ENCODE results near the gene SLC7A14.

The SLC7A14 gene

DNA sequence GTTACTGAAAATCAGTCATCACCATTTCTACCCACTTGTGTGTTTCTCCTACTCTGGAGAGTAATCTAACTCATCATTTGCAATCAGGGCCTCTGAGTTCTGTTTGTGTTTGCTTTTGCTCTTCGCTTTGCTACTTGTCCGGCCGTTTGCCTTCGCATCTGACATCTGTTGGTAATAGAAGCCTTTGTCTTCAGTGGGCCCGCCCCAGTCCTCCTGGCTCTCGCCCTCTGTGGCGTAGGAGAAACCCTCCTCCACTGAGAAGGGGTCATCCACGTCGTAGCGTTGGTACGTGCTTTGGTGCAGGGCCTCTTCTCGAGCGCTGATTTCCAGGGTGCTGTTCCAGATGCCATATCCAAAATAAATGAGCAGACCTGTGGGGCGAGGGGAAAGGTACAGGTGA is 118.9 kb downstream of the SLC7A14 start:
- WGBS (ENCODE audit: insufficient coverage) = 80% methylated on average over 14 of the region's 14 CpGs
- Histone ChIP-seq H3K27ac (ENCODE audit: insufficient read depth in 1 of 2, low read depth in 1 of 2, low read length in 2 of 2, poor library complexity in 1 of 2, severe bottlenecking in 2 of 2) (no peak overlapping the region), H3K4me1 (ENCODE audit: control extremely low read depth in 1 of 4, control insufficient read depth in 4 of 4, insufficient read depth in 4 of 4, low read length in 3 of 4) (no peaks in the 10 kb centered on the region), H3K27me3 (replicated peaks in 2 of 5; ENCODE audit: control insufficient read depth in 4 of 5, insufficient read depth in 5 of 5, low read length in 4 of 5) (peaks cover 0 to 41% (median 11%) of the 10 kb centered on the region in 5 experiments), H3K9me3 (ENCODE audit: control extremely low read depth in 1 of 5, control insufficient read depth in 4 of 5, insufficient read depth in 2 of 5, low read depth in 1 of 5, low read length in 4 of 5) (no peaks in the 10 kb centered on the region), H3K4me3 (ENCODE audit: control insufficient read depth in 1 of 7, extremely low read depth in 1 of 7, insufficient read depth in 4 of 7, low read depth in 2 of 7, low read length in 6 of 7) (no peak overlapping the region), H3K36me3 (ENCODE audit: control insufficient read depth in 4 of 4, insufficient read depth in 4 of 4, low read length in 3 of 4) (no peaks in the 10 kb centered on the region)
- CTCF ChIA-PET = no interaction called here
- no peak for DNase-seq
- POLR2A ChIA-PET = no interaction called here

- CTCF ChIA-PET = interaction anchor here (1.3 kb wide), 1 partner anchor 9 kb away, joined by 4 read pairs; no protein-coding TSS in a partner anchor
- WGBS (ENCODE audit: insufficient coverage) = 0% methylated on average over 1 of the region's 3 CpGs
Measured at GRCh38 chr3:170465955-170466354, 119.9 kb downstream of the SLC7A14 start.

GRCh38 chr3:170463011-170463410 is 122.9 kb downstream of the SLC7A14 start:
- Histone ChIP-seq H3K4me3 (ENCODE audit: control insufficient read depth in 1 of 7, extremely low read depth in 1 of 7, insufficient read depth in 4 of 7, low read depth in 2 of 7, low read length in 6 of 7) (no peak overlapping the region), H3K27me3 (replicated peaks in 2 of 5; ENCODE audit: control insufficient read depth in 4 of 5, insufficient read depth in 5 of 5, low read length in 4 of 5) (peaks cover 0 to 17% (median 11%) of the 10 kb centered on the region in 5 experiments), H3K9me3 (ENCODE audit: control extremely low read depth in 1 of 5, control insufficient read depth in 4 of 5, insufficient read depth in 2 of 5, low read depth in 1 of 5, low read length in 4 of 5) (no peaks in the 10 kb centered on the region), H3K27ac (ENCODE audit: insufficient read depth in 1 of 2, low read depth in 1 of 2, low read length in 2 of 2, poor library complexity in 1 of 2, severe bottlenecking in 2 of 2) (no peak overlapping the region), H3K36me3 (ENCODE audit: control insufficient read depth in 4 of 4, insufficient read depth in 4 of 4, low read length in 3 of 4) (no peaks in the 10 kb centered on the region), H3K4me1 (ENCODE audit: control extremely low read depth in 1 of 4, control insufficient read depth in 4 of 4, insufficient read depth in 4 of 4, low read length in 3 of 4) (no peaks in the 10 kb centered on the region)
- ChIA-PET CTCF (no interaction called here), POLR2A (no interaction called here)
- no peak for DNase-seq
- WGBS (ENCODE audit: insufficient coverage) = 80% methylated on average over 2 of the region's 4 CpGs

More at GRCh38 chr3:170465955-170466354, 119.9 kb downstream of the SLC7A14 start:
- Histone ChIP-seq H3K36me3 (ENCODE audit: control insufficient read depth in 4 of 4, insufficient read depth in 4 of 4, low read length in 3 of 4) (no peaks in the 10 kb centered on the region), H3K4me1 (ENCODE audit: control extremely low read depth in 1 of 4, control insufficient read depth in 4 of 4, insufficient read depth in 4 of 4, low read length in 3 of 4) (no peaks in the 10 kb centered on the region), H3K27ac (ENCODE audit: insufficient read depth in 1 of 2, low read depth in 1 of 2, low read length in 2 of 2, poor library complexity in 1 of 2, severe bottlenecking in 2 of 2) (no peak overlapping the region), H3K4me3 (ENCODE audit: control insufficient read depth in 1 of 7, extremely low read depth in 1 of 7, insufficient read depth in 4 of 7, low read depth in 2 of 7, low read length in 6 of 7) (no peak overlapping the region), H3K9me3 (ENCODE audit: control extremely low read depth in 1 of 5, control insufficient read depth in 4 of 5, insufficient read depth in 2 of 5, low read depth in 1 of 5, low read length in 4 of 5) (no peaks in the 10 kb centered on the region), H3K27me3 (replicated peaks in 2 of 5; ENCODE audit: control insufficient read depth in 4 of 5, insufficient read depth in 5 of 5, low read length in 4 of 5) (peaks cover 0 to 35% (median 11%) of the 10 kb centered on the region in 5 experiments)
- POLR2A ChIA-PET = interaction anchor here (0.5 kb wide), 1 partner anchor 123 kb away, joined by 3 read pairs; no protein-coding TSS in a partner anchor
- no peak for DNase-seq

DNA sequence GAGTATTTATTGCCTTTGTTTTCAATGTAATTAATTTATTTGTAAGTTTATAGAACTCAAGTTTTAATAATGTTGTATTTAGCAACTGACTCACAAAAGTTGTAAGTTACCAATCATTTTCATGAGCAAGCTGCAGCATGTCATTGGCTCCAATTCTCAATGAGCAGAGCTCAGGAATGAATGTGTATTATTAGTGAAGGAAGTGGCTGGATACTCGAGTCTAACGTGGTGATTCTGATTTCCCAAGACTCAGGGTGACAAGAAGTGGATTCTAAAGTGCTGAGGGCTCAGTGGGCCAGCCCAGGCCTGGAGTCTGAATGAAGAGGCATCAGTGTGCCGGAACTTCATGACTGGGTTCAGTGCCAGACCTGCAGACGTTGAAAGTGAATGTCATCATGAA is 127.6 kb downstream of the SLC7A14 start:
- CTCF ChIA-PET = no interaction called here
- H3K27me3 ChIP-seq (replicated peaks in 2 of 5; ENCODE audit: control insufficient read depth in 4 of 5, insufficient read depth in 5 of 5, low read length in 4 of 5) = peaks cover 0 to 6% (median 2%) of the 10 kb centered on the region in 5 experiments
- 67% methylated on average over 4 of the region's 4 CpGs for WGBS (ENCODE audit: insufficient coverage)
- POLR2A ChIA-PET = no interaction called here
- no peaks in the 10 kb centered on the region for H3K4me1 ChIP-seq (ENCODE audit: control extremely low read depth in 1 of 4, control insufficient read depth in 4 of 4, insufficient read depth in 4 of 4, low read length in 3 of 4)
- H3K9me3 ChIP-seq (ENCODE audit: control extremely low read depth in 1 of 5, control insufficient read depth in 4 of 5, insufficient read depth in 2 of 5, low read depth in 1 of 5, low read length in 4 of 5) = no peaks in the 10 kb centered on the region
- DNase-seq = no peak
- no peaks in the 10 kb centered on the region for H3K36me3 ChIP-seq (ENCODE audit: control insufficient read depth in 4 of 4, insufficient read depth in 4 of 4, low read length in 3 of 4)
- no peak overlapping the region for H3K27ac ChIP-seq (ENCODE audit: insufficient read depth in 1 of 2, low read depth in 1 of 2, low read length in 2 of 2, poor library complexity in 1 of 2, severe bottlenecking in 2 of 2)
- H3K4me3 ChIP-seq (ENCODE audit: control insufficient read depth in 1 of 7, extremely low read depth in 1 of 7, insufficient read depth in 4 of 7, low read depth in 2 of 7, low read length in 6 of 7) = no peak overlapping the region

DNA sequence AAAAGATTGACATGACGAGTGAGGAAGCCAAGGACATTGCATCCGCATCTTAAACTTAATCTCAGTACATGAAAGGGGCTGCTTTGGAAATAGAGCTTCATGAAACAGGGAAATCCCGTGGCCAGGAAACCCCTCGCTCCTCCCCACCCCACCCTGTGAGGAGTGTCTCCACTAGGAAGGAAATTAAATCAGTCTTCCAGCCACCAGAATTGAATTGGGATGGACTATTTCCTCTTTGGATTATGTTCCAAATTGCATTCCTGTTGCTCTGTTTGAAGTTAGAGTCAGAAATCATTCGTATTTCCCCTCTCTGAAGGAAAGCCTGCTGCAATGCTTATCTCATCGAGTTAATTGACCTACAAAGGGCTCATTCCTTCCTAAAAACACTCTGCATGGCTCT is 131.4 kb downstream of the SLC7A14 start:
- no peak for DNase-seq
- Histone ChIP-seq H3K4me1 (ENCODE audit: control extremely low read depth in 1 of 4, control insufficient read depth in 4 of 4, insufficient read depth in 4 of 4, low read length in 3 of 4) (no peaks in the 10 kb centered on the region), H3K9me3 (ENCODE audit: control extremely low read depth in 1 of 5, control insufficient read depth in 4 of 5, insufficient read depth in 2 of 5, low read depth in 1 of 5, low read length in 4 of 5) (no peaks in the 10 kb centered on the region), H3K27ac (ENCODE audit: insufficient read depth in 1 of 2, low read depth in 1 of 2, low read length in 2 of 2, poor library complexity in 1 of 2, severe bottlenecking in 2 of 2) (no peak overlapping the region), H3K4me3 (ENCODE audit: control insufficient read depth in 1 of 7, extremely low read depth in 1 of 7, insufficient read depth in 4 of 7, low read depth in 2 of 7, low read length in 6 of 7) (no peak overlapping the region), H3K27me3 (replicated peaks in 2 of 5; ENCODE audit: control insufficient read depth in 4 of 5, insufficient read depth in 5 of 5, low read length in 4 of 5) (no peaks in the 10 kb centered on the region), H3K36me3 (ENCODE audit: control insufficient read depth in 4 of 4, insufficient read depth in 4 of 4, low read length in 3 of 4) (no peaks in the 10 kb centered on the region)
- WGBS (ENCODE audit: insufficient coverage) = 75% methylated on average over 5 of the region's 6 CpGs
- POLR2A ChIA-PET = no interaction called here
- CTCF ChIA-PET = no interaction called here

- H3K4me1 ChIP-seq (ENCODE audit: control extremely low read depth in 1 of 4, control insufficient read depth in 4 of 4, insufficient read depth in 4 of 4, low read length in 3 of 4) = no peaks in the 10 kb centered on the region
- ChIA-PET POLR2A (interaction anchor here (0.7 kb wide), 1 partner anchor 130 kb away, joined by 3 read pairs; no protein-coding TSS in a partner anchor), CTCF (interaction anchor here (2.1 kb wide), 1 partner anchor 19 kb away, joined by 5 read pairs; no protein-coding TSS in a partner anchor)
- no peaks in the 10 kb centered on the region for H3K27me3 ChIP-seq (replicated peaks in 2 of 5; ENCODE audit: control insufficient read depth in 4 of 5, insufficient read depth in 5 of 5, low read length in 4 of 5)
- no peaks in the 10 kb centered on the region for H3K9me3 ChIP-seq (ENCODE audit: control extremely low read depth in 1 of 5, control insufficient read depth in 4 of 5, insufficient read depth in 2 of 5, low read depth in 1 of 5, low read length in 4 of 5)
- DNase-seq = no peak
- H3K4me3 ChIP-seq (ENCODE audit: control insufficient read depth in 1 of 7, extremely low read depth in 1 of 7, insufficient read depth in 4 of 7, low read depth in 2 of 7, low read length in 6 of 7) = no peak overlapping the region
- no peaks in the 10 kb centered on the region for H3K36me3 ChIP-seq (ENCODE audit: control insufficient read depth in 4 of 4, insufficient read depth in 4 of 4, low read length in 3 of 4)
- no CpG with 5 or more reads among the region's 2 CpGs for WGBS (ENCODE audit: insufficient coverage)
- no peak overlapping the region for H3K27ac ChIP-seq (ENCODE audit: insufficient read depth in 1 of 2, low read depth in 1 of 2, low read length in 2 of 2, poor library complexity in 1 of 2, severe bottlenecking in 2 of 2)
Measured at GRCh38 chr3:170450039-170450438, 135.8 kb downstream of the SLC7A14 start.

DNA sequence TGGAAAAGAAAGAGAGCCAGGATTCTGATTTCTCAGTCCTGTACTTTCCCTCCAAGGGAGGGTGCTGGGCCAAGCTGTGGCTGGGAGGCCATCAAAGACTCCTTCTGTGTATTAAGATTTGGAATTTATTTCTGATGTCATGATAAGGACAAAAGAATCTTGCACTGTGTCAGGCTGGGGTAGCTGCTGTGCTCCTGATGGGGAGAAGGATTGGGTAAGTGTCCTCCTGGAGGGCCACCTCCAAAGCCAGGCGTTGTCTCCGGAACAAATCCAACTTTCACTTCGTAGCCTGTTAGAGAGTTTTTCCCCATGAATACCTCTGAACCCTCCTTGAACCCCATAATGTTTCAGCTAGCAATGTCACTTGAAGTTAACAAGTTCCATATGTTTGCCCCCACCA is 137.3 kb downstream of the SLC7A14 start:
- no peak overlapping the region for H3K27ac ChIP-seq (ENCODE audit: insufficient read depth in 1 of 2, low read depth in 1 of 2, low read length in 2 of 2, poor library complexity in 1 of 2, severe bottlenecking in 2 of 2)

More for the DNA sequence above, 137.3 kb downstream of the SLC7A14 start:
- ChIA-PET POLR2A (no interaction called here), CTCF (interaction anchor here (2.1 kb wide), 1 partner anchor 17 kb away, joined by 5 read pairs; no protein-coding TSS in a partner anchor)
- no peaks in the 10 kb centered on the region for H3K27me3 ChIP-seq (replicated peaks in 2 of 5; ENCODE audit: control insufficient read depth in 4 of 5, insufficient read depth in 5 of 5, low read length in 4 of 5)
- no peaks in the 10 kb centered on the region for H3K4me1 ChIP-seq (ENCODE audit: control extremely low read depth in 1 of 4, control insufficient read depth in 4 of 4, insufficient read depth in 4 of 4, low read length in 3 of 4)
- no peak for DNase-seq
- no peaks in the 10 kb centered on the region for H3K9me3 ChIP-seq (ENCODE audit: control extremely low read depth in 1 of 5, control insufficient read depth in 4 of 5, insufficient read depth in 2 of 5, low read depth in 1 of 5, low read length in 4 of 5)
- H3K36me3 ChIP-seq (ENCODE audit: control insufficient read depth in 4 of 4, insufficient read depth in 4 of 4, low read length in 3 of 4) = no peaks in the 10 kb centered on the region
- H3K4me3 ChIP-seq (ENCODE audit: control insufficient read depth in 1 of 7, extremely low read depth in 1 of 7, insufficient read depth in 4 of 7, low read depth in 2 of 7, low read length in 6 of 7) = no peak overlapping the region
- WGBS (ENCODE audit: insufficient coverage) = 96% methylated on average over 3 of the region's 3 CpGs

All from common myeloid progenitor, CD34-positive (primary cell).